Keratinocyte (primary cell): ENCODE data around the gene SAMM50. TPM values are rescaled to one million over a fixed set of nuclear protein-coding genes. Genes with fewer than 3 reads are reported as not detected.

Source experiments
- DNase-seq: peaks from one replicate; pipeline ENCODE4 v3.0.0-alpha.2; 2011; ENCODE audit warnings: low read depth, missing footprints, low spot score
- FAIRE-seq: peaks from 2 replicates; lab custom pipeline; 2011; peaks lifted over from hg19 to GRCh38; lab: Jason Lieb, UNC
- H2AFZ ChIP-seq: 2 replicates; pipeline ENCODE4 v1.6.0; 2012; ENCODE audit warnings: low read length, control low read depth, inconsistent platforms; ENCODE audit not compliant: control insufficient read depth
- H3K27ac ChIP-seq: 2 replicates; pipeline ENCODE4 v1.5.1; 2011; ENCODE audit warnings: low read length; ENCODE audit not compliant: control insufficient read depth, insufficient read depth
- H3K27me3 ChIP-seq: 3 replicates; pipeline ENCODE4 v1.6.0; 2011; ENCODE audit warnings: low read length; ENCODE audit not compliant: control insufficient read depth, insufficient read depth; ENCODE audit errors: extremely low read depth
- H3K36me3 ChIP-seq, 2 experiments: 2 replicates in 1 of 2; 3 replicates in 1 of 2; pipeline ENCODE4 v1.5.1; 2011; ENCODE audit warnings: low read length in 2 of 2, mild to moderate bottlenecking in 1 of 2; ENCODE audit not compliant: control insufficient read depth in 2 of 2, insufficient read depth in 2 of 2; ENCODE audit errors: extremely low read depth in 1 of 2
- H3K4me1 ChIP-seq: 3 replicates; pipeline ENCODE4 v1.5.1; 2011; ENCODE audit warnings: low read length; ENCODE audit not compliant: control insufficient read depth, insufficient read depth; ENCODE audit errors: extremely low read depth
- H3K4me2 ChIP-seq: 3 replicates; pipeline ENCODE4 v1.6.0; 2011; ENCODE audit warnings: low read depth, low read length; ENCODE audit not compliant: control insufficient read depth, insufficient read depth; ENCODE audit errors: extremely low read depth
- H3K4me3 ChIP-seq, 3 experiments: fragments of 200-600 bp in 1 of 3; sonication (generic) in 1 of 3; 2 replicates in 2 of 3; 3 replicates in 1 of 3; pipeline ENCODE4 v1.5.1; 2011 to 2016; ENCODE audit warnings: low read length in 3 of 3, mild to moderate bottlenecking in 3 of 3, control low read depth in 2 of 3, inconsistent platforms in 1 of 3, low read depth in 1 of 3, mixed read lengths in 1 of 3, mixed run types in 1 of 3, moderate library complexity in 1 of 3; ENCODE audit not compliant: control insufficient read depth in 2 of 3, insufficient read depth in 2 of 3; ENCODE audit errors: extremely low read depth in 1 of 3
- H3K79me2 ChIP-seq: 2 replicates; pipeline ENCODE4 v1.6.0; 2012; ENCODE audit warnings: low read length; ENCODE audit not compliant: control insufficient read depth, insufficient read depth
- H3K9ac ChIP-seq: 3 replicates; pipeline ENCODE4 v1.6.0; 2011; ENCODE audit warnings: low read length; ENCODE audit not compliant: control insufficient read depth, insufficient read depth; ENCODE audit errors: extremely low read depth
- H3K9me1 ChIP-seq: 3 replicates; pipeline ENCODE4 v1.6.0; 2011; ENCODE audit warnings: low read length; ENCODE audit not compliant: control insufficient read depth, insufficient read depth; ENCODE audit errors: extremely low read depth
- H3K9me3 ChIP-seq: 2 replicates; pipeline ENCODE4 v1.5.1; 2012; ENCODE audit warnings: low read depth, low read length; ENCODE audit not compliant: control insufficient read depth
- H4K20me1 ChIP-seq: 3 replicates; pipeline ENCODE4 v1.6.0; 2011; ENCODE audit warnings: low read length; ENCODE audit not compliant: control insufficient read depth, insufficient read depth; ENCODE audit errors: extremely low read depth
- EZH2 ChIP-seq: IDR thresholded peaks from one replicate; pipeline ENCODE4 v1.6.1; 2012; ENCODE audit warnings: inconsistent platforms, mild to moderate bottlenecking, low read length, moderate library complexity
- dilution Hi-C: fragments of 300-500 bp; cut with MboI; formaldehyde crosslinking; loops from one replicate; pipeline ENCODE4 v1.7.0; 2020; ENCODE audit warnings: low sequenced_read_pairs; ENCODE audit not compliant: extremely low pct_ligation_motif_present
- polyA plus RNA-seq, 5 experiments: library from polyadenylated mRNA; depleted of rRNA in 3 of 5; stranded (reverse) in 3 of 5; stranded (forward) in 1 of 5; unstranded in 1 of 5; fragments of >200 nt; gene quantifications; 1 replicate in 1 of 5; 2 replicates in 3 of 5; 3 replicates in 1 of 5; pipeline versions ENCODE4 v1.2.1 to v1.2.3, GENCODE V29; 2011 to 2012; ENCODE audit warnings: missing spikeins in 2 of 5, low read depth in 1 of 5, low replicate concordance in 1 of 5
- TF ChIP-seq, protein P1 (sequence below), 3 experiments: IDR thresholded peaks in 1 of 3; conservative IDR thresholded peaks in 1 of 3; optimal IDR thresholded peaks in 1 of 3; 2 replicates in 2 of 3; 3 replicates in 1 of 3; pipeline versions ENCODE3 to v1.5.1; 2011; ENCODE audit warnings: low read length in 3 of 3, mild to moderate bottlenecking in 3 of 3, moderate library complexity in 2 of 3, control low read depth in 1 of 3, inconsistent platforms in 1 of 3; ENCODE audit not compliant: insufficient read depth in 2 of 3; ENCODE audit errors: extremely low read depth in 1 of 3

SAMM50 gene
- polyA plus RNA-seq, 1 donor (not counting 4 experiments of a cell fraction or from before 2014, with no cell fraction given), result 54.6 TPM

- FAIRE-seq (no peak), DNase-seq (no peak)
- dilution Hi-C loops, result no loop called here
- Histone ChIP-seq H3K27me3 (no peaks in the 10 kb centered on the region), H3K36me3 (peaks cover 15 to 26% of the 10 kb centered on the region in 2 experiments), H2AFZ (no peak overlapping the region), H3K4me3 (no peak overlapping the region), H3K4me1 (no peaks in the 10 kb centered on the region), H3K9me1 (no peaks in the 10 kb centered on the region), H4K20me1 (no peaks in the 10 kb centered on the region), H3K9ac (no peak overlapping the region), H3K9me3 (no peaks in the 10 kb centered on the region), H3K4me2 (no peak overlapping the region), H3K79me2 (no peaks in the 10 kb centered on the region), H3K27ac (no peak overlapping the region)
- TF ChIP-seq, protein P1, sequence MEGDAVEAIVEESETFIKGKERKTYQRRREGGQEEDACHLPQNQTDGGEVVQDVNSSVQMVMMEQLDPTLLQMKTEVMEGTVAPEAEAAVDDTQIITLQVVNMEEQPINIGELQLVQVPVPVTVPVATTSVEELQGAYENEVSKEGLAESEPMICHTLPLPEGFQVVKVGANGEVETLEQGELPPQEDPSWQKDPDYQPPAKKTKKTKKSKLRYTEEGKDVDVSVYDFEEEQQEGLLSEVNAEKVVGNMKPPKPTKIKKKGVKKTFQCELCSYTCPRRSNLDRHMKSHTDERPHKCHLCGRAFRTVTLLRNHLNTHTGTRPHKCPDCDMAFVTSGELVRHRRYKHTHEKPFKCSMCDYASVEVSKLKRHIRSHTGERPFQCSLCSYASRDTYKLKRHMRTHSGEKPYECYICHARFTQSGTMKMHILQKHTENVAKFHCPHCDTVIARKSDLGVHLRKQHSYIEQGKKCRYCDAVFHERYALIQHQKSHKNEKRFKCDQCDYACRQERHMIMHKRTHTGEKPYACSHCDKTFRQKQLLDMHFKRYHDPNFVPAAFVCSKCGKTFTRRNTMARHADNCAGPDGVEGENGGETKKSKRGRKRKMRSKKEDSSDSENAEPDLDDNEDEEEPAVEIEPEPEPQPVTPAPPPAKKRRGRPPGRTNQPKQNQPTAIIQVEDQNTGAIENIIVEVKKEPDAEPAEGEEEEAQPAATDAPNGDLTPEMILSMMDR (optimal IDR thresholded peaks at IDR 0.05 in 1 of 3, IDR thresholded peaks at IDR 0.05 in 1 of 3, conservative IDR thresholded peaks at IDR 0.05 in 1 of 3; ENCODE audit: extremely low read depth in 1 of 3, insufficient read depth in 2 of 3, low read length in 3 of 3), result no peak
Measured at GRCh38 chr22:43988116-43988820, 33.0 kb downstream of the SAMM50 start.

DNA sequence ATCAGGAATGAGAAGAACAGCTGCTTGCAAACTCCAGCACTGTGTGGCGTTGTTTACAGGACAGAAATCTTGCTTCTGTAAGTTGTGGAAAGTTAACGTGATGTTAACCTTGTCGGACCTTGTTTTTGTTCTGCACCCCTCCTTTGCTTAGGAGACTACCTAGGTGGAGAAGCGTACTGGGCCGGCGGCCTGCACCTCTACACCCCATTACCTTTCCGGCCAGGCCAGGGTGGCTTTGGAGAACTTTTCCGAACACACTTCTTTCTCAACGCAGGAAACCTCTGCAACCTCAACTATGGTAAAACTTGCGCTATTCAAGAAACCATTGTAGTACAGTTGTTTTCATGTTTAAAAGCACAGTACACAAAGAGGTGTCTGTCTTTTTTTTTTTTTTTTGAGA, 33.7 kb downstream of the SAMM50 start:
- Histone ChIP-seq H3K9ac (no peak overlapping the region), H3K4me3 (no peak overlapping the region), H3K4me1 (no peaks in the 10 kb centered on the region), H2AFZ (no peak overlapping the region), H3K9me1 (no peaks in the 10 kb centered on the region), H3K9me3 (no peaks in the 10 kb centered on the region), H3K4me2 (no peak overlapping the region), H3K36me3 (peaks cover 18 to 20% of the 10 kb centered on the region in 2 experiments), H3K27ac (no peak overlapping the region), H4K20me1 (no peaks in the 10 kb centered on the region), H3K79me2 (no peaks in the 10 kb centered on the region), H3K27me3 (no peaks in the 10 kb centered on the region)
- no peak for DNase-seq
- no peak for TF ChIP-seq EZH2
- TF ChIP-seq, protein P1 (optimal IDR thresholded peaks at IDR 0.05 in 1 of 3, IDR thresholded peaks at IDR 0.05 in 1 of 3, conservative IDR thresholded peaks at IDR 0.05 in 1 of 3; ENCODE audit: extremely low read depth in 1 of 3, insufficient read depth in 2 of 3, low read length in 3 of 3), result no peak
- no peak for FAIRE-seq
- dilution Hi-C loops, result no loop called here
